Endothelial cell of umbilical vein (primary cell): ENCODE data around the gene MTF2. TPM values are rescaled to one million over a fixed set of nuclear protein-coding genes. Genes with fewer than 3 reads are reported as not detected.

ENCODE experiments used
- BruUV-seq: library from RNA; stranded (reverse); fragments of 400-500 nt; replicated peaks from 2 replicates; lab custom pipeline; 2021; lab: Mats Ljungman, UMichigan
- CTCF ChIA-PET: fragments of 300-600, 350-600 bp; sonication (Branson Sonifier 250); formaldehyde crosslinking; loops from one replicate; lab custom pipeline; 2021; ENCODE audit warnings: antibody characterized with exemption, inconsistent platforms; lab: Charles Lee
- POLR2A ChIA-PET: fragments of 300-600, 350-600 bp; sonication (Branson Sonifier 250); formaldehyde crosslinking; loops from one replicate; lab custom pipeline; 2021; ENCODE audit warnings: antibody characterized with exemption, inconsistent platforms; lab: Charles Lee
- DNase-seq: peaks from one replicate; pipeline ENCODE4 v3.0.0-alpha.2; 2011; ENCODE audit warnings: low read depth, low spot score
- FAIRE-seq: peaks from 2 replicates; lab custom pipeline; 2011; peaks lifted over from hg19 to GRCh38; lab: Jason Lieb, UNC
- H2AFZ ChIP-seq: 2 replicates; pipeline ENCODE4 v1.6.0; 2012; ENCODE audit warnings: low read depth, low read length, control low read depth, inconsistent platforms
- H3K27ac ChIP-seq: 2 replicates; pipeline ENCODE4 v1.5.1; 2011; ENCODE audit warnings: low read depth, mild to moderate bottlenecking, control low read depth, low read length, moderate library complexity; ENCODE audit not compliant: insufficient read depth
- H3K27me3 ChIP-seq, 2 experiments: 2 replicates each; pipeline versions ENCODE4 v1.6.0 to v1.6.1; 2011; ENCODE audit warnings: low read length in 2 of 2, mixed read lengths in 1 of 2; ENCODE audit not compliant: control insufficient read depth in 2 of 2, insufficient read depth in 2 of 2
- H3K36me3 ChIP-seq, 2 experiments: 2 replicates in 1 of 2; 3 replicates in 1 of 2; pipeline ENCODE4 v1.5.1; 2011; ENCODE audit warnings: low read length in 2 of 2, mild to moderate bottlenecking in 1 of 2, moderate library complexity in 1 of 2; ENCODE audit not compliant: control insufficient read depth in 2 of 2, insufficient read depth in 2 of 2; ENCODE audit errors: extremely low read depth in 1 of 2
- H3K4me1 ChIP-seq: 3 replicates; pipeline ENCODE4 v1.5.1; 2011; ENCODE audit warnings: mild to moderate bottlenecking, low read length; ENCODE audit not compliant: control insufficient read depth, insufficient read depth; ENCODE audit errors: extremely low read depth
- H3K4me2 ChIP-seq: 2 replicates; pipeline ENCODE4 v1.6.1; 2011; ENCODE audit warnings: low read length, control low read depth, mixed read lengths; ENCODE audit not compliant: insufficient read depth
- H3K4me3 ChIP-seq, 3 experiments: fragments of 200-600 bp in 1 of 3; sonication (generic), shearing (Covaris generic) in 1 of 3; replicated peaks in 1 of 3; 2 replicates each; pipeline ENCODE4 v1.5.1; 2011 to 2016; ENCODE audit warnings: control low read depth in 3 of 3, low read length in 3 of 3, mild to moderate bottlenecking in 2 of 3, inconsistent platforms in 1 of 3, low read depth in 1 of 3, moderate library complexity in 1 of 3; ENCODE audit not compliant: insufficient read depth in 1 of 3
- H3K79me2 ChIP-seq: 2 replicates; pipeline ENCODE4 v1.6.0; 2012; ENCODE audit warnings: low read length, inconsistent platforms; ENCODE audit not compliant: control insufficient read depth, insufficient read depth
- H3K9ac ChIP-seq: replicated peaks from 2 replicates; pipeline ENCODE3; 2011; ENCODE audit warnings: low read length, control low read depth; ENCODE audit not compliant: insufficient read depth; ENCODE audit errors: extremely low read depth
- H3K9me1 ChIP-seq: replicated peaks from 3 replicates; pipeline ENCODE4 v1.6.0; 2011; ENCODE audit warnings: mild to moderate bottlenecking, low read length; ENCODE audit not compliant: control insufficient read depth, insufficient read depth; ENCODE audit errors: extremely low read depth
- H3K9me3 ChIP-seq: replicated peaks from 2 replicates; pipeline ENCODE4 v1.5.1; 2012; ENCODE audit warnings: low read length, inconsistent platforms; ENCODE audit not compliant: control insufficient read depth, insufficient read depth
- H4K20me1 ChIP-seq: replicated peaks from 2 replicates; pipeline ENCODE3; 2011; ENCODE audit warnings: mild to moderate bottlenecking, low read length; ENCODE audit not compliant: control insufficient read depth, insufficient read depth; ENCODE audit errors: extremely low read depth
- CTCF ChIP-seq, 2 donors: IDR thresholded peaks; 1 replicate in 1 of 2; 2 replicates in 1 of 2; pipeline ENCODE4 v1.5.1; 2011; ENCODE audit warnings: low read length in 2 of 2, mild to moderate bottlenecking in 2 of 2, moderate library complexity in 2 of 2, control low read depth in 1 of 2, inconsistent platforms in 1 of 2, low read depth in 1 of 2; ENCODE audit not compliant: insufficient read depth in 1 of 2; ENCODE audit errors: extremely low read depth in 1 of 2
- EZH2 ChIP-seq: IDR thresholded peaks from 2 replicates; pipeline ENCODE4 v1.6.1; 2012; ENCODE audit warnings: borderline replicate concordance, low read depth, mild to moderate bottlenecking, moderate library complexity, low read length, inconsistent platforms; ENCODE audit not compliant: severe bottlenecking
- FOS ChIP-seq: IDR thresholded peaks from 2 replicates; pipeline ENCODE4 v1.6.1; 2011; ENCODE audit warnings: mild to moderate bottlenecking, low read length, moderate library complexity, borderline replicate concordance; ENCODE audit not compliant: insufficient read depth
- GATA2 ChIP-seq: IDR thresholded peaks from 2 replicates; pipeline ENCODE4 v1.7.0; 2011; ENCODE audit warnings: low read depth, mild to moderate bottlenecking, moderate library complexity, mixed read lengths, low read length; ENCODE audit not compliant: insufficient read length, insufficient read depth
- JUN ChIP-seq: IDR thresholded peaks from 2 replicates; pipeline ENCODE4 v1.6.1; 2011; ENCODE audit warnings: borderline replicate concordance, low read depth; ENCODE audit not compliant: insufficient read length, insufficient read depth
- MYC ChIP-seq: IDR thresholded peaks from one replicate; pipeline ENCODE4 v1.6.1; 2011; ENCODE audit warnings: mild to moderate bottlenecking, low read depth, low read length
- POLR2A ChIP-seq: IDR thresholded peaks from 2 replicates; pipeline ENCODE4 v1.6.1; 2012; ENCODE audit warnings: low read depth, mild to moderate bottlenecking, control low read depth, low read length
- POLR2AphosphoS5 ChIP-seq: IDR thresholded peaks from 2 replicates; pipeline ENCODE4 v1.6.1; 2012; ENCODE audit warnings: low read depth, mild to moderate bottlenecking, control low read depth, low read length, moderate library complexity; ENCODE audit not compliant: insufficient read depth
- dilution Hi-C: fragments of 300-500 bp; cut with MboI; formaldehyde crosslinking; loops from one replicate; pipeline ENCODE4 v1.15.0; 2019; ENCODE audit warnings: low sequenced_read_pairs; ENCODE audit not compliant: extremely low pct_ligation_motif_present
- intact Hi-C: fragments of 100-400 bp; cut with micrococcal nuclease; formaldehyde crosslinking; loops from one replicate; pipeline ENCODE4 v1.10.0; 2022
- polyA plus RNA-seq, 4 experiments: library from polyadenylated mRNA; depleted of rRNA in 3 of 4; stranded (reverse) in 3 of 4; unstranded in 1 of 4; fragments of >200 nt; gene quantifications; 2 replicates each; pipeline versions ENCODE4 v1.2.1 to v1.2.3, GENCODE V29; 2011 to 2012; ENCODE audit warnings: missing spikeins in 1 of 4
- total RNA-seq: library from RNA; stranded (reverse); gene quantifications from 2 replicates; pipeline ENCODE4 v1.2.3, GENCODE V29; 2021
- TF ChIP-seq, protein P1 (sequence below): IDR thresholded peaks from 2 replicates; pipeline ENCODE4 v1.6.1; 2011; ENCODE audit not compliant: insufficient read depth, insufficient read length

MTF2 gene
- total and polyA plus RNA-seq, 2 donors (not counting 3 experiments of a cell fraction or from before 2014, with no cell fraction given): 20.1 to 40.5 TPM

- no peak overlapping the region for H3K4me3 ChIP-seq
- H3K79me2 ChIP-seq: no peaks in the 10 kb centered on the region
- H4K20me1 ChIP-seq: no peaks in the 10 kb centered on the region
- no peaks in the 10 kb centered on the region for H3K9me3 ChIP-seq
- DNase-seq (no peak), FAIRE-seq (no peak)
- TF ChIP-seq POLR2AphosphoS5 (no peak), EZH2 (no peak), JUN (no peak), POLR2A (no peak)
- TF ChIP-seq, protein P1, sequence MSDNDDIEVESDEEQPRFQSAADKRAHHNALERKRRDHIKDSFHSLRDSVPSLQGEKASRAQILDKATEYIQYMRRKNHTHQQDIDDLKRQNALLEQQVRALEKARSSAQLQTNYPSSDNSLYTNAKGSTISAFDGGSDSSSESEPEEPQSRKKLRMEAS: no peak
- no peaks in the 10 kb centered on the region for H3K27me3 ChIP-seq
- no peak overlapping the region for H2AFZ ChIP-seq
- no peak overlapping the region for H3K9ac ChIP-seq
- H3K4me1 ChIP-seq: no peaks in the 10 kb centered on the region
- ChIA-PET POLR2A (no interaction called here), CTCF (no interaction called here)
- no TSS peak for BruUV-seq
- no peak overlapping the region for H3K4me2 ChIP-seq
- H3K9me1 ChIP-seq: no peaks in the 10 kb centered on the region
- dilution Hi-C loops: no loop called here
- H3K27ac ChIP-seq: no peak overlapping the region
- intact Hi-C loops: no loop called here
- peaks cover 2 to 5% of the 10 kb centered on the region in 2 experiments for H3K36me3 ChIP-seq
Measured at GRCh38 chr1:93140106-93140505, 61.0 kb downstream of the MTF2 start.

- no TSS peak for BruUV-seq
- Histone ChIP-seq H3K79me2 (no peaks in the 10 kb centered on the region), H3K4me3 (no peak overlapping the region), H3K9me1 (no peaks in the 10 kb centered on the region), H3K4me1 (no peaks in the 10 kb centered on the region), H4K20me1 (peaks cover 2% of the 10 kb centered on the region), H2AFZ (no peak overlapping the region), H3K4me2 (no peak overlapping the region), H3K27me3 (no peaks in the 10 kb centered on the region), H3K9me3 (no peaks in the 10 kb centered on the region), H3K36me3 (peaks cover 0 to 2% of the 10 kb centered on the region in 2 experiments), H3K9ac (no peak overlapping the region), H3K27ac (no peak overlapping the region)
- POLR2A ChIA-PET: no interaction called here
- no peak for TF ChIP-seq POLR2A
- no peak for TF ChIP-seq POLR2AphosphoS5
- TF ChIP-seq, protein P1: no peak
- no peak for TF ChIP-seq JUN
- TF ChIP-seq MYC: no peak
- TF ChIP-seq CTCF (IDR thresholded peaks at IDR 0.05; ENCODE audit: extremely low read depth in 1 of 2, insufficient read depth in 1 of 2, low read depth in 1 of 2, low read length in 2 of 2): no peak
- TF ChIP-seq GATA2: no peak
- TF ChIP-seq EZH2: no peak
- TF ChIP-seq FOS: no peak
- dilution Hi-C loops (no loop called here), intact Hi-C loops (no loop called here)
- FAIRE-seq: no peak
- no peak for DNase-seq
- CTCF ChIA-PET: interaction anchor here (1.1 to 1.3 kb wide), 2 partner anchors 11 to 61 kb away, joined by 3 to 4 read pairs; no protein-coding TSS in a partner anchor
Measured at GRCh38 chr1:93142161-93142560, 63.1 kb downstream of the MTF2 start.
